ENCODE results near the gene PER2.

PER2 gene

GRCh38 chr2:238239863-238240756, 48.3 kb downstream of the PER2 start, which contains the start of gene HES6:
HES6 (minus strand) TSS chr2:238240038; CDS start chr2:238239905, 133 bp downstream.
- H3K4me3 ChIP-seq (ENCODE audit: control insufficient read depth, low read depth, low read length): peak within 1 kb of the TSS; percentile 22
- peak; percentile 64 for DNase-seq (ENCODE audit: low read depth)
- TF ChIP-seq CTCF (conservative IDR thresholded peaks at IDR 0.05; ENCODE audit: control insufficient read depth, insufficient read depth, low read depth, low read length): no peak

GRCh38 chr2:238239543-238239862, 48.9 kb downstream of the PER2 start:
- TF ChIP-seq CTCF (conservative IDR thresholded peaks at IDR 0.05; ENCODE audit: control insufficient read depth, insufficient read depth, low read depth, low read length): no peak
- peak overlapping the region; percentile 10 for H3K4me3 ChIP-seq (ENCODE audit: control insufficient read depth, low read depth, low read length)
- DNase-seq (ENCODE audit: low read depth): no peak

GRCh38 chr2:238238766-238239542, 49.5 kb downstream of the PER2 start:
- no peak for TF ChIP-seq CTCF (conservative IDR thresholded peaks at IDR 0.05; ENCODE audit: control insufficient read depth, insufficient read depth, low read depth, low read length)
- H3K4me3 ChIP-seq (ENCODE audit: control insufficient read depth, low read depth, low read length): no peak overlapping the region
- no peak for DNase-seq (ENCODE audit: low read depth)

- no peak for TF ChIP-seq CTCF (conservative IDR thresholded peaks at IDR 0.05; ENCODE audit: control insufficient read depth, insufficient read depth, low read depth, low read length)
- no peak overlapping the region for H3K4me3 ChIP-seq (ENCODE audit: control insufficient read depth, low read depth, low read length)
- DNase-seq (ENCODE audit: low read depth): no peak
Observed at GRCh38 chr2:238238311-238238765, 50.1 kb downstream of the PER2 start.

- H3K4me3 ChIP-seq (ENCODE audit: control insufficient read depth, low read depth, low read length): no peak overlapping the region
- TF ChIP-seq CTCF (conservative IDR thresholded peaks at IDR 0.05; ENCODE audit: control insufficient read depth, insufficient read depth, low read depth, low read length): no peak
- DNase-seq (ENCODE audit: low read depth): no peak
Observed at GRCh38 chr2:238237431-238238135, 50.8 kb downstream of the PER2 start.

- H3K4me3 ChIP-seq (ENCODE audit: control insufficient read depth, low read depth, low read length): no peak overlapping the region
- no peak for TF ChIP-seq CTCF (conservative IDR thresholded peaks at IDR 0.05; ENCODE audit: control insufficient read depth, insufficient read depth, low read depth, low read length)
- no peak for DNase-seq (ENCODE audit: low read depth)
Observed at GRCh38 chr2:238236571-238236970, 51.8 kb downstream of the PER2 start.

Data from fibroblast of mammary gland (primary cell).